Activated T-helper 1 cell treated with Interleukin-2 at 50 U/mL for 16 hours (primary cell): Measurements from ENCODE around the gene NOP14.
A peak's percentile ranks its signal among the peaks of the same experiment; 100 is the strongest.
"Not testable (repeated sequence)": the region's sequence is repeated elsewhere in the genome, so short reads cannot be mapped to it uniquely, and the experiment has no call there.

Experiments used
- DNase-seq: peaks from one replicate; pipeline ENCODE4 v3.0.0-alpha.2; 2020; ENCODE audit warnings: low read depth

NOP14 gene

DNA sequence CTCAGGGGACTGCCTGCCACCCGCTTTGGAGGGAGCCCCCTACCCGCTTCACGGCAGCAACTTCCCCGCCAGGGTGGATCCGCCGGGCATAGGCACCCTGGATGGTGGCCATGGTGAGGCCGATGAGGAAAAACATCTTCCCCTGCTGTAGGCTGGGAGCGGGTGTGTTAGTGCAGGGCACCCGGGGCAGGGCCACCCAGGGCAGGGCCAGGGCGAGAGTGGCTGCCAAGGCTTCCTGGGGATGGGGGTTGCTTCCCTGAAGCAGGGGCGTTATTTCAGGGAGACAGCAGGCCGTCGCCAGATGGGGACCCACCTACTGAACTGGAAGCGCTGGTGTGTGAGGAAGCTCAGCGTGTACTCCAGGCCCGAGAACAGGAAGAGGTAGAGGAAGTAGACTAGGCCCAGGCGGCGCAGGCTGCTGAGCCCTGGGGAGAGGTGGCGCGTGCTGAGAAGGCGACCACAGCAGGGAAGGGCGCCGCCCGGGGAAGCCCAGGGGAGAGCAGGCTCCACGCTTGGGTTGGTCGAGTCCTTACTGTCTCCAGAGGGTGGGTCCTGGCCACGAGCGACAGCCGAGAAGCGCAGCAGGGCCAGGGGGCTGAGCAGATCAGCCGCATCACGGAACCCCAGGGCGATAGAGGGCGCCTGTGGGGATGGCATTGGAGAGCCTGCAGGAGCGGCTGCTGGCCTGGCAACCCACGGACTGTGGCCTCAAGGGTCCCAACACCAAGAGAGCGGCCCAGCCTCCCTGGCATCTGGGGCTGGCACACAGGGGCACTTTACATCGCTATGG is 31.5 kb downstream of the NOP14 start:
- DNase-seq: peak; percentile 32

- DNase-seq: no peak
Measured at GRCh38 chr4:2930758-2931511, 32.3 kb downstream of the NOP14 start.

DNA sequence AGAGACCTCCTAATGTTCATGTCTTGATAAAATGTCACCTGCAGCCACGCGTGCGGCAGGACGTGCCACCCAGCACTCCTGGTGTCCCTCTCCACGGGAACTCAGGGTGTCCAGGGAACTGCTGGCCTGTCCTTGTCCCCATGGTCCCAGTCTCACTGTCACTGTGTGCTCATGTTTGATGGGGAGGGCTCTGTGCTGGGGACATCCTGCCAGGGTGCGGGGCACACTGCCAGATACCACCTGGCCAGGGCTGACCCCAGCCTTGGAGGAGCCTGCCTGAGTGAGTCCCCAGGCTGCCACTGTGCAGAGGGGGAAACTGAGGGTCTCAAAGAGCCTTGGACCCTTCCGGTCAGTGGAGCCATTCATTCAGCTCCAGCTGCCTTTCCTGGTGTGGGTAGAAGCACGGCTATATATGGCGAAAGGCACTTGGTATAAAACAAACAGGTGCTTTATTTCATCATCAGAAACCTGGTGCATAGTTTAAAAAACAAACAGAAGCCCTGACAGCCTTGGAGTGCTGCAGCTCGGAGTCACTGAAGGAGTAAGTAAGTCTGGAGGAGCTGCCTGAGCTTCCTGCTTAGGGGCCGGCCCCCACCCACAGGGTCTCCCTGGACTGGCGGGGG is 33.0 kb downstream of the NOP14 start:
- no peak for DNase-seq

DNA sequence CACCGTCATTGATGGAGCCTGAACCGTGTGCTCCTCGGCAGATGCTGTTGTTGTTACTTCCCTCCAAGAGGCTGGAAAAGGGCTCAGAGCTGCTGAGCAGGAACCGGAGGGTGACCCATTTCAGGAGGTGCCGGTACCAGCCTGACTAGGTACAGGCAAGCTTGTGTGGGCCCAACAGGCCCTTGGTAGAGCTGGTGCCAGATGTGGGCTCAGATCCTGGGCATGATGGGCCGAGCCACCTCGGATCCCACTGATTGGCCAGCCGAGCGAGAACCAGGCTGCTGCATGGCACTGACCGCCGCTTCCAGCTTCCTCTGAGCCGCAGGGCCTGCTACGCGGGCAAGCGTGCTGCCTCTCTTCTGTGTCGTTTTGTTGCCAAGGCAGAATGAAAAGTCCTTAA is 33.7 kb downstream of the NOP14 start:
- no peak for DNase-seq

- no peak for DNase-seq
Measured at GRCh38 chr4:2928242-2929176, 34.7 kb downstream of the NOP14 start.

DNA sequence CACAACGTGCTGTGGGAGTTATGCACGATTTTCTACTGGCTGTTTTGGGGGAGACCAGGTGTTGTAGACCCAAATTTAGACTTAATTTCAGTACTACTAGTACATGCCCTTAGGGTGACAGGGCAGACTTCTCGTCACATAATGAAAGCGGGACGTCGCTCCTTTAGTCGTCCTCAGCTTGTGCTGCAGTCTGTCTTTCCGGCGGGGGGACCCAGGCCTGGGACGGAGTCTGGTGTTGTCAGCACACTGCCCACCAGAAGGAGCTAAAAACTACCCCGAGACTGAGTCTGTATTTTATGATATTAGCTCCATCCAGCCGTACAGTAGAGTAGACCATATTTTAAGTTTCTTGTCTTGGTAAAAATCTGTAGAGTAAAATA is 35.5 kb downstream of the NOP14 start:
- DNase-seq: no peak

- DNase-seq: no peak
Measured at GRCh38 chr4:2927016-2927695, 36.0 kb downstream of the NOP14 start.

- no peak for DNase-seq
Measured at GRCh38 chr4:2925931-2926860, 37.0 kb downstream of the NOP14 start.

- no peak for DNase-seq
Measured at GRCh38 chr4:2925496-2925895, 37.7 kb downstream of the NOP14 start.

GRCh38 chr4:2924765-2925301 is 38.4 kb downstream of the NOP14 start:
- DNase-seq: no peak

DNA sequence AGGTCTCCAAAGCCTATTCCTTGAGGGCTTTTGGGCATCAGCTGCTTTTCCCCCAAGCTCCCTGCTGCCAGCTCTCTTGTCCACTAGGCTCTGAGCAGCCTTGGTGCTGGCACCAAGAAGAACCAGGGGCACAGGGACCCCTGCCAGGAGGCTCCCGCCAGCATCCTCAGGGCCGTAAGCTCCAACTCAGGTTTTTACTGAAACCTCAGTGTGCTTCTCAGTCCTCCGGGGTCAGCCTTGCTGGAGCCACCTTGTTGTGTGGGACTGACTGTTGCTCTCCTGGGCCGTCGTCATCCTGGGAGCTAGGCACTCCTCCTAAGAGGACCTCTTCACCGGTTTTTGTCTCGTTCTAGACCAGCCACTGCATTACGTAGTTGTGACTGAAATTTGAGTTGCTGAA is 38.9 kb downstream of the NOP14 start:
- DNase-seq: no peak

GRCh38 chr4:2923668-2924173 is 39.5 kb downstream of the NOP14 start:
- DNase-seq: no peak

DNA sequence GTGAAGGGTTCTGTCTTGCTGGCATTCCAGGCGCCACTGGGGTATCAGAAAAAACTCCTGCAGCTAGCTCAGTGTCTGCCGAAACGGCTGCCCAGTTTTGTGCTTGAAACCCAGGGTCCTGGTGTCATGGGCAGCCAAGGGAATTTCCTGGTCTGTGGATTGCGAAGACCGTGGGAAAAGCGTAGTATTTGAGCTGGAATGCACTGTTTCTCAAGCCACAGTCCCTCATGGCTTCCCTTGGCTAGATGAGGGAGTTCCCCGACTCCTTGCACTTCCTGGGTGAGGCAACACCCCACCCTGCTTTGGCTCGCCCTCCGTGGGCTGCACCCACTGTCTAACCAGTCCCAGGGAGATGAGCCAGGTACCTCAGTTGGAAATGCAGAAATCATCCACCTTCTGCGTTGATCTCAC is 40.1 kb downstream of the NOP14 start:
- DNase-seq: no peak

GRCh38 chr4:2922453-2923101 is 40.6 kb downstream of the NOP14 start:
- DNase-seq: not testable (repeated sequence)

GRCh38 chr4:2918714-2919113 is 44.5 kb downstream of the NOP14 start:
- DNase-seq: not testable (repeated sequence)

DNA sequence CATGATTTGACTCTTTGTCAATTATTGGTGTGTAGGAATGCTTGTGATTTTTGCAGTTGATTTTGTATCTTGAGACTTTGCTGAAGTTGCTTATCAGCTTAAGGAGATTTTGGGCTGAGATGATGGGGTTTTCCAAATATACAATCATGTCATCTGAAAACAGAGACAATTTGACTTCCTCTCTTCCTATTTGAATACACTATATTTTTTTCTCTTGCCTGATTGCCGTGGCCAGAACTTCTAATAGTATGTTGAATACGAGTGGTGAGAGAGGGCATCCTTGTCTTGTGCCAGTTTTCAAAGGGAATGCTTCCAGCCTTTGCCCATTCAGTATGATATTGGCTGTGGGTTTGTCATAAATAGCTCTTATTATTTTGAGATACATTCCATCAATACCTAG is 44.9 kb downstream of the NOP14 start:
- not testable (repeated sequence) for DNase-seq

DNA sequence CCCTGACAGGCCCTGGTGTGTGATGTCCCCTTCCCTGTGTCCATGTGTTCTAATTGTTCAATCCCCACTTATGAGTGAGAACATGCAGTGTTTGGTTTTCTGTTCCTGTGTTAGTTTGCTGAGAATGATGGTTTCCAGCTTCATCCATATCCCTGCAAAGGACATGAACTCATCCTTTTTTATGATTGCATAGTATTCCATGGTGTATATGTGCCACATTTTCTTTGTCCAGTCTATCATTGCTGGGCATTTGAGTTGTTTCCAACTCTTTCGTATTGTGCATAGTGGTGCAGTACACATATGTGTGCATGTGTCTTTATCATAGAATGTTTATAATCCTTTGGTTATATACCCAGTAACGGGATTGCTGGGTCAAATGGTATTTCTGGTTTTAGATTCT is 46.5 kb downstream of the NOP14 start:
- not testable (repeated sequence) for DNase-seq

- DNase-seq: no peak
Measured at GRCh38 chr4:2915789-2916188, 47.4 kb downstream of the NOP14 start.
